Mesenchymal stem cell (in vitro differentiated cells and primary cell): Measurements from ENCODE around the gene SNAPIN.
"Not testable (repeated sequence)": the region's sequence is repeated elsewhere in the genome, so short reads cannot be mapped to it uniquely, and the experiment has no call there.

Experiments
- DNase-seq: peaks from one replicate; pipeline ENCODE4 v3.0.0-alpha.2; 2013
- H2AFZ ChIP-seq: one replicate; pipeline ENCODE4 v1.6.1; 2013; ENCODE audit warnings: low read depth, mild to moderate bottlenecking, control low read depth, inconsistent platforms, low read length, moderate library complexity
- H2AK5ac ChIP-seq: 2 replicates; pipeline ENCODE4 v1.6.1; 2013; ENCODE audit warnings: low read length, moderate library complexity, mild to moderate bottlenecking, inconsistent platforms; ENCODE audit not compliant: severe bottlenecking
- H2BK120ac ChIP-seq: one replicate; pipeline ENCODE4 v1.6.1; 2013; ENCODE audit warnings: low read depth, mild to moderate bottlenecking, inconsistent platforms, low read length, moderate library complexity
- H2BK12ac ChIP-seq, 2 experiments: one replicate each; pipeline ENCODE4 v1.6.1; 2013; ENCODE audit warnings: inconsistent platforms in 2 of 2, low read length in 2 of 2, mild to moderate bottlenecking in 2 of 2, moderate library complexity in 2 of 2, control low read depth in 1 of 2
- H2BK15ac ChIP-seq: one replicate; pipeline ENCODE4 v1.6.1; 2013; ENCODE audit warnings: mild to moderate bottlenecking, low read depth, inconsistent platforms; ENCODE audit not compliant: poor library complexity, severe bottlenecking
- H2BK5ac ChIP-seq: 2 replicates; pipeline ENCODE4 v1.6.1; 2013; ENCODE audit warnings: low read depth, mild to moderate bottlenecking, low read length, control low read depth, inconsistent platforms; ENCODE audit not compliant: poor library complexity, severe bottlenecking
- H3K14ac ChIP-seq, 2 experiments: one replicate each; pipeline ENCODE4 v1.6.1; 2013; ENCODE audit warnings: inconsistent platforms in 2 of 2, low read length in 2 of 2, control low read depth in 1 of 2, mild to moderate bottlenecking in 1 of 2, moderate library complexity in 1 of 2
- H3K18ac ChIP-seq, 2 experiments: one replicate each; pipeline ENCODE4 v1.6.1; 2013; ENCODE audit warnings: inconsistent platforms in 2 of 2, low read length in 2 of 2, control low read depth in 1 of 2, low read depth in 1 of 2, mild to moderate bottlenecking in 1 of 2
- H3K23ac ChIP-seq, 2 experiments: one replicate each; pipeline ENCODE4 v1.6.1; 2013; ENCODE audit warnings: inconsistent platforms in 2 of 2, low read length in 2 of 2, mild to moderate bottlenecking in 2 of 2, moderate library complexity in 2 of 2, control low read depth in 1 of 2
- H3K27ac ChIP-seq: 2 replicates; pipeline ENCODE4 v1.5.1; 2013; ENCODE audit warnings: mild to moderate bottlenecking, moderate library complexity, low read length, control low read depth, inconsistent platforms; ENCODE audit not compliant: poor library complexity, severe bottlenecking
- H3K27me3 ChIP-seq, 2 experiments: 2 replicates each; pipeline versions ENCODE4 v1.6.1 to v1.7.0; 2013; ENCODE audit warnings: low read length in 2 of 2, mild to moderate bottlenecking in 2 of 2, moderate library complexity in 2 of 2, control low read depth in 1 of 2, inconsistent platforms in 1 of 2; ENCODE audit not compliant: control insufficient read depth in 1 of 2, insufficient read depth in 1 of 2
- H3K36me3 ChIP-seq, 2 experiments: 2 replicates each; pipeline versions ENCODE4 v1.6.1 to v1.7.0; 2013; ENCODE audit warnings: low read length in 2 of 2, control low read depth in 1 of 2, inconsistent platforms in 1 of 2, low read depth in 1 of 2, mild to moderate bottlenecking in 1 of 2; ENCODE audit not compliant: insufficient read depth in 2 of 2, control insufficient read depth in 1 of 2
- H3K4ac ChIP-seq, 2 experiments: one replicate each; pipeline ENCODE4 v1.6.1; 2013; ENCODE audit warnings: inconsistent platforms in 2 of 2, low read length in 2 of 2, mild to moderate bottlenecking in 2 of 2, moderate library complexity in 2 of 2, control low read depth in 1 of 2, low read depth in 1 of 2
- H3K4me1 ChIP-seq: 2 replicates; pipeline ENCODE4 v1.6.1; 2013; ENCODE audit warnings: low read depth, low read length, control low read depth; ENCODE audit not compliant: control insufficient read depth, insufficient read depth
- H3K4me2 ChIP-seq: 2 replicates; pipeline ENCODE4 v1.6.1; 2013; ENCODE audit warnings: low read length, mild to moderate bottlenecking, inconsistent platforms; ENCODE audit not compliant: poor library complexity, severe bottlenecking
- H3K4me3 ChIP-seq, 2 experiments: 2 replicates each; pipeline versions ENCODE4 v1.5.1 to v1.7.0; 2013; ENCODE audit warnings: low read length in 2 of 2, mild to moderate bottlenecking in 2 of 2, control low read depth in 1 of 2, low read depth in 1 of 2; ENCODE audit not compliant: insufficient read depth in 1 of 2
- H3K79me1 ChIP-seq: replicated peaks from 2 replicates; pipeline ENCODE4 v1.6.1; 2013; ENCODE audit warnings: mild to moderate bottlenecking, control low read depth, low read length, inconsistent platforms; ENCODE audit not compliant: poor library complexity, severe bottlenecking
- H3K9ac ChIP-seq: 2 replicates; pipeline ENCODE4 v1.7.0; 2013; ENCODE audit warnings: mild to moderate bottlenecking, low read length, moderate library complexity
- H3K9me3 ChIP-seq: 2 replicates; pipeline ENCODE4 v1.7.0; 2013; ENCODE audit warnings: mild to moderate bottlenecking, low read length; ENCODE audit not compliant: control insufficient read depth
- H4K8ac ChIP-seq: one replicate; pipeline ENCODE4 v1.6.1; 2013; ENCODE audit warnings: inconsistent platforms, mild to moderate bottlenecking, low read length, moderate library complexity
- H4K91ac ChIP-seq: one replicate; pipeline ENCODE4 v1.6.1; 2013; ENCODE audit warnings: mild to moderate bottlenecking, low read length, inconsistent platforms
- WGBS: methylation state at CpG from one replicate; pipeline ENCODE4 v1.1.7; 2013; ENCODE audit warnings: mixed read lengths; 5-methylcytosine and 5-hydroxymethylcytosine counted together

SNAPIN gene

GRCh38 chr1:153638261-153638660 is 20.2 kb upstream of the SNAPIN start:
- H3K36me3 ChIP-seq: peaks cover 47 to 74% of the 10 kb centered on the region in 2 experiments
- H3K14ac ChIP-seq: no peak overlapping the region
- H3K4me2 ChIP-seq: no peak overlapping the region
- no peak overlapping the region for H3K4me3 ChIP-seq
- no peaks in the 10 kb centered on the region for H3K27me3 ChIP-seq
- 96% methylated on average over 6 of the region's 6 CpGs for WGBS
- H3K27ac ChIP-seq: no peak overlapping the region
- peaks cover 16% of the 10 kb centered on the region for H3K79me1 ChIP-seq
- H3K18ac ChIP-seq: no peak overlapping the region
- no peak overlapping the region for H2BK15ac ChIP-seq
- peak overlapping the region; percentile 65 for H3K9ac ChIP-seq
- H3K23ac ChIP-seq: no peak overlapping the region
- H2BK12ac ChIP-seq: no peak overlapping the region
- H4K91ac ChIP-seq: no peak overlapping the region
- no peaks in the 10 kb centered on the region for H3K9me3 ChIP-seq
- DNase-seq: no peak
- H2AFZ ChIP-seq: no peak overlapping the region
- no peak overlapping the region for H2BK120ac ChIP-seq
- no peak overlapping the region for H4K8ac ChIP-seq
- H2BK5ac ChIP-seq: no peak overlapping the region
- no peak overlapping the region for H3K4ac ChIP-seq
- H3K4me1 ChIP-seq: peaks cover 9% of the 10 kb centered on the region
- no peak overlapping the region for H2AK5ac ChIP-seq

DNA sequence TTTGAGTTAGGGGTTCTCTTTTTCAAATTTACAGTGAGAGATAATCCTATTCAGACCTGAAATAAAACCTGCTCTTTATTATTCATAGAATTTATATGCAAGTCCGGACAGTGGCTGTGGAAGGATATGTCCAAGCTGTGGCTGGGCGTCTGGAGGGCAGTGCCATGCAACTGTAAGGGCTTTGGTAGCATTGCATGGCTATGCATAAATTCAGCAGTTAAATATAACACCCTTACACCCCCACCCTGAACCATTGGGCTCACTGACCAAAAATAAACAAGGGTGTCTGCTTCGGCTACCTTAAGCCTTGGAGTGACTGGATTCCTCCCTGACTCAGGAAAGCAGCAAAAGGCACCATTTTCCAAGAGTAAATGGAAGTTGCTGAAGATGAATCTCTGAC is 19.2 kb upstream of the SNAPIN start:
- peaks cover 47 to 84% of the 10 kb centered on the region in 2 experiments for H3K36me3 ChIP-seq
- no peak overlapping the region for H3K27ac ChIP-seq
- H2BK12ac ChIP-seq: no peak overlapping the region
- no peak overlapping the region for H3K14ac ChIP-seq
- no peak overlapping the region for H3K4me3 ChIP-seq
- no peak overlapping the region for H3K18ac ChIP-seq
- H3K4me2 ChIP-seq: no peak overlapping the region
- H2BK5ac ChIP-seq: no peak overlapping the region
- H2BK120ac ChIP-seq: no peak overlapping the region
- H3K9me3 ChIP-seq: no peaks in the 10 kb centered on the region
- no peak overlapping the region for H4K8ac ChIP-seq
- no peak overlapping the region for H2AK5ac ChIP-seq
- peaks cover 5% of the 10 kb centered on the region for H3K4me1 ChIP-seq
- no peak overlapping the region for H3K23ac ChIP-seq
- H2AFZ ChIP-seq: no peak overlapping the region
- H3K79me1 ChIP-seq: peaks cover 16% of the 10 kb centered on the region
- H2BK15ac ChIP-seq: no peak overlapping the region
- H3K27me3 ChIP-seq: no peaks in the 10 kb centered on the region
- no peak overlapping the region for H3K4ac ChIP-seq
- no peak for DNase-seq
- H4K91ac ChIP-seq: no peak overlapping the region
- WGBS: 86% methylated on average over 3 of the region's 3 CpGs
- no peak overlapping the region for H3K9ac ChIP-seq

GRCh38 chr1:153640213-153640612 is 18.3 kb upstream of the SNAPIN start:
- H2AFZ ChIP-seq, H3K4me1 ChIP-seq, H2BK120ac ChIP-seq, H2BK15ac ChIP-seq, H2AK5ac ChIP-seq, H3K14ac ChIP-seq, H2BK12ac ChIP-seq, H4K8ac ChIP-seq, H3K4me2 ChIP-seq, H3K4me3 ChIP-seq, H3K23ac ChIP-seq, H3K9me3 ChIP-seq, H3K9ac ChIP-seq, DNase-seq, H3K18ac ChIP-seq, H3K27ac ChIP-seq, H4K91ac ChIP-seq, H3K4ac ChIP-seq, H3K27me3 ChIP-seq, H2BK5ac ChIP-seq: not testable (repeated sequence)
- Histone ChIP-seq H3K36me3 (peaks cover 51 to 94% of the 10 kb centered on the region in 2 experiments), H3K79me1 (peaks cover 21% of the 10 kb centered on the region)
- WGBS: 99% methylated on average over 5 of the region's 5 CpGs

- no peak overlapping the region for H2BK15ac ChIP-seq
- no peak overlapping the region for H2AFZ ChIP-seq
- peaks cover 23% of the 10 kb centered on the region for H3K79me1 ChIP-seq
- H3K27me3 ChIP-seq: no peaks in the 10 kb centered on the region
- H3K4ac ChIP-seq: no peak overlapping the region
- H2AK5ac ChIP-seq: no peak overlapping the region
- no peak overlapping the region for H3K27ac ChIP-seq
- H3K4me2 ChIP-seq: no peak overlapping the region
- DNase-seq: no peak
- H3K23ac ChIP-seq: no peak overlapping the region
- H3K4me1 ChIP-seq: peaks cover 3% of the 10 kb centered on the region
- peak overlapping the region; percentile 1 for H3K9ac ChIP-seq
- no peak overlapping the region for H2BK12ac ChIP-seq
- H4K8ac ChIP-seq: no peak overlapping the region
- H3K4me3 ChIP-seq: no peak overlapping the region
- H2BK120ac ChIP-seq: no peak overlapping the region
- peaks cover 52 to 99% of the 10 kb centered on the region in 2 experiments for H3K36me3 ChIP-seq
- no peak overlapping the region for H3K14ac ChIP-seq
- H4K91ac ChIP-seq: no peak overlapping the region
- no peak overlapping the region for H2BK5ac ChIP-seq
- no peak overlapping the region for H3K18ac ChIP-seq
- WGBS: 85% methylated on average over 6 of the region's 6 CpGs
- H3K9me3 ChIP-seq: no peaks in the 10 kb centered on the region
Observed at GRCh38 chr1:153640861-153641260, 17.6 kb upstream of the SNAPIN start.
